ENCODE measurements around the gene GGT5.
A peak's percentile ranks its signal among the peaks of the same experiment; 100 is the strongest.

The GGT5 gene

DNA sequence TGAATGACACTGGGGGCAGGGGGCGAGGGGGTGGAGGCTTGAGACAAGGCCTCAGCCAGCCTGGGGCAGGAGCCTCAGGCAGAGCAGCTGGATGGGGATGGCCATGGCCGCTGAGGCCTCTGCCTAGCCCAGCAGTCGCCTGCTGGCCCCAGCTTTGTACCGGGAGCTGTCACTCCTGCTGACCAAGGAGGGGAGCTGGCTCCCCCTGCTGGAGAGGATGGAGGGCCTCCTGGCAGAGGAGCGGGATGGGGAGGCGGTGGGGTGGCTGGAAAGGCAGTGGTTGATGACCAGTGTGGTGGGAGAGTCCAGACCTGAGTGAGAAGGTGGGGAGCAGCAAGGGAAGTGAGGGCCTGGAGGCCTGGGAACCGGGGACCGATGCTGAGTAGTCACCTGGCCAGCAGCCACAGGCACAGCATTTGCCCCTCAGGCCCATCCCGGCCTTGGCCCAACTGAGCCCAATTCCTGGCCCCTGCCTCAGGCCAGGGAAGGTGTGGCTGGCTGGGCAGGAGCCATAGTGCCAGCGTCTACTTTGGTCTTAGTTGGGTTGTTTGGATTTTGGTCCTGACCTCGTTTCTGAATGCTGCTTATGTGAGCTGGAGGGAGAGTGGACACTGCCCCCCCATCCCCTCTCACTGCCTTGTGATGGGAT is 69.6 kb downstream of the GGT5 start:
- TF ChIP-seq CTCF (IDR thresholded peaks at IDR 0.05; ENCODE audit: control extremely low read depth, extremely low read depth, low read depth, missing control alignments), result peak; percentile 85
- POLR2A ChIA-PET, result no interaction called here
- DNase-seq (ENCODE audit: extremely low spot score), result peak; percentile 77
- CTCF ChIA-PET, result interaction anchor here (0.8 to 6.8 kb wide), 22 partner anchors 9 to 316 kb away, joined by 3 to 82 read pairs (median 4); no protein-coding TSS in a partner anchor

- no peak for DNase-seq (ENCODE audit: extremely low spot score)
- POLR2A ChIA-PET, result no interaction called here
- CTCF ChIA-PET, result interaction anchor here (1.8 to 6.8 kb wide), 3 partner anchors 16 to 65 kb away, joined by 4 to 82 read pairs (median 6); no protein-coding TSS in a partner anchor
- TF ChIP-seq CTCF (IDR thresholded peaks at IDR 0.05; ENCODE audit: control extremely low read depth, extremely low read depth, low read depth, missing control alignments), result no peak
Observed at GRCh38 chr22:24171822-24172221, 73.1 kb downstream of the GGT5 start.

- ChIA-PET POLR2A (no interaction called here), CTCF (interaction anchor here (6.8 kb wide), 1 partner anchor 15 kb away, joined by 82 read pairs; no protein-coding TSS in a partner anchor)
- DNase-seq (ENCODE audit: extremely low spot score), result no peak
- no peak for TF ChIP-seq CTCF (IDR thresholded peaks at IDR 0.05; ENCODE audit: control extremely low read depth, extremely low read depth, low read depth, missing control alignments)
Observed at GRCh38 chr22:24170632-24171031, 74.2 kb downstream of the GGT5 start.

DNA sequence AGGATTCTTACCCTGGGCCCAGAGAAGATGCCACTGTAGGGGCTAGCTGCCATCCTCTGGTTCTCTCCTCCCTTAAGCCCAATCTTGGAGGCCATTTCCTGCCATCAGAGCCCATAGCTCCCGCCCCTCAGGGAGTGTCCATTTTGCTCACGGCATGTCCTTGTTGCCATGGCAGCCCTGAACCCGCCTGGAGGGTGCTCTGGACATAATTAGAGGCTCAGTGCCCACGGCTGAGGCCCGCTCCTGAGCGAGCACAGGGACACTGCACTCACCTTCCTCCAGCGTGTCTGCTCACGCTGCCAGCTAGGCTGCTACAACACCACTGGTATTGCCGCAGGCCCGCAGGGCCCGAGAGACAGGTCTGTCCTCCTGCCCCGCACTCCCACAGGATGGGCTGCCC is 74.7 kb downstream of the GGT5 start:
- ChIA-PET POLR2A (no interaction called here), CTCF (interaction anchor here (6.8 kb wide), 1 partner anchor 14 kb away, joined by 82 read pairs; no protein-coding TSS in a partner anchor)
- TF ChIP-seq CTCF (IDR thresholded peaks at IDR 0.05; ENCODE audit: control extremely low read depth, extremely low read depth, low read depth, missing control alignments), result no peak
- no peak for DNase-seq (ENCODE audit: extremely low spot score)

Data from GM10248 (cell line).